C4-2B (cell line): ENCODE data around the gene TMEM18.

Source experiments
- ZFX ChIP-seq: fragments of 450-650 bp; IDR thresholded peaks from 2 replicates; pipeline ENCODE4 v1.6.1; 2017
- TF ChIP-seq, protein P1 (sequence below): fragments of 450-650 bp; conservative IDR thresholded peaks from 2 replicates; pipeline ENCODE4 v1.5.1; 2017; ENCODE audit warnings: mild to moderate bottlenecking

DNA sequence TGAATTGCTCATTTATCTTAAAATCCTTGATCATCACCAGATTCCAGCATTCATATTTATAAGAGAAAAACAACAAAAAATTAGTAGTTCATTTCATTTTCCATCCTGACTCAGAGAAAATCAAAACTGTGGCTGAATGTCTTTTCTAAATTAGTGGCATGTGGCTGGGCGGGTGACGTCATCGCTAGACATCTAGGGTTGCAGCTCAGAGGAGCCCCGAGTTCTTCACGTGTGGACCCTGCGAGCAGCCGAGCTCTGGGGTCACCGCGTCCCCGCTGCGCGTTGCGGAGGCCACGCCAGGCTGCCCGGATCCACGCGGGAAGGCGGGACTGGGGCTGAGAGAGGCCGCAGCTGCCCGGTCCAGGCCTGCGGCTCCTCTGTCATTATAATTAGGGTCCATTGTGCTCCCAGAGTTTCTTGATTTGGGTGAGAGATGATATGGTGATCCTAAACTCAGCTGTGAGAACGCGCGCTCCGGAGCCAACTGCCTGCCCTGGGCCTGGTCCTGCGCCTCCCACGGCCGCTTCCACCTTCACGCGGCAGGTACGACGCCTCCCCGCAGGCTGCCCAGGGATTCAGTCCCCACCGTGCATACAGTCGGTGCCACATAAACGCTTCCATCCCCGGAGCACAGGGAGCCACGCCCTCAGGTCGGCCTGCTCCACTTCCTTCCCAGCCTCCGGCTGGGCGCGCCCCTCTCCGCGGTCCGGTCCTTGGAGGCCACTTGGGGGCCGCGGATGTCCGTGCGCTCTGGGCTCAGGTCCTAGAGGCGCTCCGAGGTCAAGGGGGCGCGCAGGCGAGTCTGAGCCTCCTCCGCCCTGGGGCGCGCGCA is 56.5 kb downstream of the TMEM18 start:
- TF ChIP-seq, protein P1, sequence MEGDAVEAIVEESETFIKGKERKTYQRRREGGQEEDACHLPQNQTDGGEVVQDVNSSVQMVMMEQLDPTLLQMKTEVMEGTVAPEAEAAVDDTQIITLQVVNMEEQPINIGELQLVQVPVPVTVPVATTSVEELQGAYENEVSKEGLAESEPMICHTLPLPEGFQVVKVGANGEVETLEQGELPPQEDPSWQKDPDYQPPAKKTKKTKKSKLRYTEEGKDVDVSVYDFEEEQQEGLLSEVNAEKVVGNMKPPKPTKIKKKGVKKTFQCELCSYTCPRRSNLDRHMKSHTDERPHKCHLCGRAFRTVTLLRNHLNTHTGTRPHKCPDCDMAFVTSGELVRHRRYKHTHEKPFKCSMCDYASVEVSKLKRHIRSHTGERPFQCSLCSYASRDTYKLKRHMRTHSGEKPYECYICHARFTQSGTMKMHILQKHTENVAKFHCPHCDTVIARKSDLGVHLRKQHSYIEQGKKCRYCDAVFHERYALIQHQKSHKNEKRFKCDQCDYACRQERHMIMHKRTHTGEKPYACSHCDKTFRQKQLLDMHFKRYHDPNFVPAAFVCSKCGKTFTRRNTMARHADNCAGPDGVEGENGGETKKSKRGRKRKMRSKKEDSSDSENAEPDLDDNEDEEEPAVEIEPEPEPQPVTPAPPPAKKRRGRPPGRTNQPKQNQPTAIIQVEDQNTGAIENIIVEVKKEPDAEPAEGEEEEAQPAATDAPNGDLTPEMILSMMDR, result no peak
- TF ChIP-seq ZFX, result no peak
